Keratinocyte (primary cell): ENCODE results near the gene HOXB5. TPM values are rescaled to one million over a fixed set of nuclear protein-coding genes. Genes with fewer than 3 reads are reported as not detected.
A peak's percentile ranks its signal among the peaks of the same experiment; 100 is the strongest.

Experiments used
- DNase-seq: peaks from one replicate; pipeline ENCODE4 v3.0.0-alpha.2; 2011; ENCODE audit warnings: low read depth, missing footprints, low spot score
- FAIRE-seq: peaks from 2 replicates; lab custom pipeline; 2011; peaks lifted over from hg19 to GRCh38; lab: Jason Lieb, UNC
- H2AFZ ChIP-seq: 2 replicates; pipeline ENCODE4 v1.6.0; 2012; ENCODE audit warnings: low read length, control low read depth, inconsistent platforms; ENCODE audit not compliant: control insufficient read depth
- H3K27ac ChIP-seq: 2 replicates; pipeline ENCODE4 v1.5.1; 2011; ENCODE audit warnings: low read length; ENCODE audit not compliant: control insufficient read depth, insufficient read depth
- H3K27me3 ChIP-seq: 3 replicates; pipeline ENCODE4 v1.6.0; 2011; ENCODE audit warnings: low read length; ENCODE audit not compliant: control insufficient read depth, insufficient read depth; ENCODE audit errors: extremely low read depth
- H3K36me3 ChIP-seq, 2 experiments: 2 replicates in 1 of 2; 3 replicates in 1 of 2; pipeline ENCODE4 v1.5.1; 2011; ENCODE audit warnings: low read length in 2 of 2, mild to moderate bottlenecking in 1 of 2; ENCODE audit not compliant: control insufficient read depth in 2 of 2, insufficient read depth in 2 of 2; ENCODE audit errors: extremely low read depth in 1 of 2
- H3K4me1 ChIP-seq: 3 replicates; pipeline ENCODE4 v1.5.1; 2011; ENCODE audit warnings: low read length; ENCODE audit not compliant: control insufficient read depth, insufficient read depth; ENCODE audit errors: extremely low read depth
- H3K4me2 ChIP-seq: 3 replicates; pipeline ENCODE4 v1.6.0; 2011; ENCODE audit warnings: low read depth, low read length; ENCODE audit not compliant: control insufficient read depth, insufficient read depth; ENCODE audit errors: extremely low read depth
- H3K4me3 ChIP-seq, 3 experiments: fragments of 200-600 bp in 1 of 3; sonication (generic) in 1 of 3; 2 replicates in 2 of 3; 3 replicates in 1 of 3; pipeline ENCODE4 v1.5.1; 2011 to 2016; ENCODE audit warnings: low read length in 3 of 3, mild to moderate bottlenecking in 3 of 3, control low read depth in 2 of 3, inconsistent platforms in 1 of 3, low read depth in 1 of 3, mixed read lengths in 1 of 3, mixed run types in 1 of 3, moderate library complexity in 1 of 3; ENCODE audit not compliant: control insufficient read depth in 2 of 3, insufficient read depth in 2 of 3; ENCODE audit errors: extremely low read depth in 1 of 3
- H3K79me2 ChIP-seq: 2 replicates; pipeline ENCODE4 v1.6.0; 2012; ENCODE audit warnings: low read length; ENCODE audit not compliant: control insufficient read depth, insufficient read depth
- H3K9ac ChIP-seq: 3 replicates; pipeline ENCODE4 v1.6.0; 2011; ENCODE audit warnings: low read length; ENCODE audit not compliant: control insufficient read depth, insufficient read depth; ENCODE audit errors: extremely low read depth
- H3K9me1 ChIP-seq: 3 replicates; pipeline ENCODE4 v1.6.0; 2011; ENCODE audit warnings: low read length; ENCODE audit not compliant: control insufficient read depth, insufficient read depth; ENCODE audit errors: extremely low read depth
- H3K9me3 ChIP-seq: 2 replicates; pipeline ENCODE4 v1.5.1; 2012; ENCODE audit warnings: low read depth, low read length; ENCODE audit not compliant: control insufficient read depth
- H4K20me1 ChIP-seq: 3 replicates; pipeline ENCODE4 v1.6.0; 2011; ENCODE audit warnings: low read length; ENCODE audit not compliant: control insufficient read depth, insufficient read depth; ENCODE audit errors: extremely low read depth
- EZH2 ChIP-seq: IDR thresholded peaks from one replicate; pipeline ENCODE4 v1.6.1; 2012; ENCODE audit warnings: inconsistent platforms, mild to moderate bottlenecking, low read length, moderate library complexity
- dilution Hi-C: fragments of 300-500 bp; cut with MboI; formaldehyde crosslinking; loops from one replicate; pipeline ENCODE4 v1.7.0; 2020; ENCODE audit warnings: low sequenced_read_pairs; ENCODE audit not compliant: extremely low pct_ligation_motif_present
- polyA plus RNA-seq, 5 experiments: library from polyadenylated mRNA; depleted of rRNA in 3 of 5; stranded (reverse) in 3 of 5; stranded (forward) in 1 of 5; unstranded in 1 of 5; fragments of >200 nt; gene quantifications; 1 replicate in 1 of 5; 2 replicates in 3 of 5; 3 replicates in 1 of 5; pipeline versions ENCODE4 v1.2.1 to v1.2.3, GENCODE V29; 2011 to 2012; ENCODE audit warnings: missing spikeins in 2 of 5, low read depth in 1 of 5, low replicate concordance in 1 of 5
- TF ChIP-seq, protein P1 (sequence below), 3 experiments: IDR thresholded peaks in 1 of 3; conservative IDR thresholded peaks in 1 of 3; optimal IDR thresholded peaks in 1 of 3; 2 replicates in 2 of 3; 3 replicates in 1 of 3; pipeline versions ENCODE3 to v1.5.1; 2011; ENCODE audit warnings: low read length in 3 of 3, mild to moderate bottlenecking in 3 of 3, moderate library complexity in 2 of 3, control low read depth in 1 of 3, inconsistent platforms in 1 of 3; ENCODE audit not compliant: insufficient read depth in 2 of 3; ENCODE audit errors: extremely low read depth in 1 of 3

HOXB5 gene
- polyA plus RNA-seq, 1 donor (not counting 4 experiments of a cell fraction or from before 2014, with no cell fraction given), result not detected

DNA sequence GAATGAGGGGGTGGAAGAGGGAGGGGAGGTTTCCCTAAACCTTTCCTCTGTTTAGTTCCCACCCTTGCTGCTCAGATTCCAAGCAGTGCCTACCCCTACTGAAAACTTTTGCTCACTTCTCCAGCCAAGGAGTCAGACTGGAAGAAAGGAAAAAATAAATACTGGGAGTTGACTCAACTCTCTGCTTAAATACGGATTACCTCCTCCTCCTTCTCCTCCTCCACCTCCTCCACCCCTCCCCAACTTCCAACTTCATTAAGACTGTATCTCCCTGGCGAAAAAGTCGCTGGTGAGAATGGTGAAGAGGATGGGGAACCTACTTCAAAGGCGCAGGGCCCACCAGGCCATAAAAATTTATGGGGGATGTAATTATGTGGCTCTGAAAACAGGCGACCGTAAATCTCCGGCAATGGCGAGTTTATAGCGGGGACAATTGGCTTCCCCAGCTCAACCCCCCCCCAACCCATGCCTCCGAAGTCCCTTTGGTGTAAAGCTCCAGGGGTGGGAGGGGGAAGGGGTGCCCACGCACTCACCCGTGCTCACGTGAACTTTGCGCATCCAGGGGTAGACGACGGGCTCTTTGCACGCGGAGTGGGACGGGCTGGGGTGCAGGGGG is 16.1 kb downstream of the HOXB5 start:
- peaks cover 88% of the 10 kb centered on the region for H3K27me3 ChIP-seq
- peak overlapping the region; percentile 41 for H3K9ac ChIP-seq
- peak overlapping the region; percentile 58 to 66 (median 60) for H3K4me3 ChIP-seq
- no peak overlapping the region for H2AFZ ChIP-seq
- no peaks in the 10 kb centered on the region for H3K79me2 ChIP-seq
- peak overlapping the region; percentile 85 for H3K4me2 ChIP-seq
- H3K9me3 ChIP-seq, result no peaks in the 10 kb centered on the region
- H3K27ac ChIP-seq, result no peak overlapping the region
- no peaks in the 10 kb centered on the region for H3K9me1 ChIP-seq
- no peaks in the 10 kb centered on the region for H4K20me1 ChIP-seq
- peaks cover 30% of the 10 kb centered on the region for H3K4me1 ChIP-seq
- peaks cover 0 to 2% of the 10 kb centered on the region in 2 experiments for H3K36me3 ChIP-seq
- dilution Hi-C loops, result no loop called here
- FAIRE-seq (no peak), DNase-seq (no peak)
- no peak for TF ChIP-seq EZH2
- TF ChIP-seq, protein P1, sequence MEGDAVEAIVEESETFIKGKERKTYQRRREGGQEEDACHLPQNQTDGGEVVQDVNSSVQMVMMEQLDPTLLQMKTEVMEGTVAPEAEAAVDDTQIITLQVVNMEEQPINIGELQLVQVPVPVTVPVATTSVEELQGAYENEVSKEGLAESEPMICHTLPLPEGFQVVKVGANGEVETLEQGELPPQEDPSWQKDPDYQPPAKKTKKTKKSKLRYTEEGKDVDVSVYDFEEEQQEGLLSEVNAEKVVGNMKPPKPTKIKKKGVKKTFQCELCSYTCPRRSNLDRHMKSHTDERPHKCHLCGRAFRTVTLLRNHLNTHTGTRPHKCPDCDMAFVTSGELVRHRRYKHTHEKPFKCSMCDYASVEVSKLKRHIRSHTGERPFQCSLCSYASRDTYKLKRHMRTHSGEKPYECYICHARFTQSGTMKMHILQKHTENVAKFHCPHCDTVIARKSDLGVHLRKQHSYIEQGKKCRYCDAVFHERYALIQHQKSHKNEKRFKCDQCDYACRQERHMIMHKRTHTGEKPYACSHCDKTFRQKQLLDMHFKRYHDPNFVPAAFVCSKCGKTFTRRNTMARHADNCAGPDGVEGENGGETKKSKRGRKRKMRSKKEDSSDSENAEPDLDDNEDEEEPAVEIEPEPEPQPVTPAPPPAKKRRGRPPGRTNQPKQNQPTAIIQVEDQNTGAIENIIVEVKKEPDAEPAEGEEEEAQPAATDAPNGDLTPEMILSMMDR (optimal IDR thresholded peaks at IDR 0.05 in 1 of 3, IDR thresholded peaks at IDR 0.05 in 1 of 3, conservative IDR thresholded peaks at IDR 0.05 in 1 of 3; ENCODE audit: extremely low read depth in 1 of 3, insufficient read depth in 2 of 3, low read length in 3 of 3), result no peak

DNA sequence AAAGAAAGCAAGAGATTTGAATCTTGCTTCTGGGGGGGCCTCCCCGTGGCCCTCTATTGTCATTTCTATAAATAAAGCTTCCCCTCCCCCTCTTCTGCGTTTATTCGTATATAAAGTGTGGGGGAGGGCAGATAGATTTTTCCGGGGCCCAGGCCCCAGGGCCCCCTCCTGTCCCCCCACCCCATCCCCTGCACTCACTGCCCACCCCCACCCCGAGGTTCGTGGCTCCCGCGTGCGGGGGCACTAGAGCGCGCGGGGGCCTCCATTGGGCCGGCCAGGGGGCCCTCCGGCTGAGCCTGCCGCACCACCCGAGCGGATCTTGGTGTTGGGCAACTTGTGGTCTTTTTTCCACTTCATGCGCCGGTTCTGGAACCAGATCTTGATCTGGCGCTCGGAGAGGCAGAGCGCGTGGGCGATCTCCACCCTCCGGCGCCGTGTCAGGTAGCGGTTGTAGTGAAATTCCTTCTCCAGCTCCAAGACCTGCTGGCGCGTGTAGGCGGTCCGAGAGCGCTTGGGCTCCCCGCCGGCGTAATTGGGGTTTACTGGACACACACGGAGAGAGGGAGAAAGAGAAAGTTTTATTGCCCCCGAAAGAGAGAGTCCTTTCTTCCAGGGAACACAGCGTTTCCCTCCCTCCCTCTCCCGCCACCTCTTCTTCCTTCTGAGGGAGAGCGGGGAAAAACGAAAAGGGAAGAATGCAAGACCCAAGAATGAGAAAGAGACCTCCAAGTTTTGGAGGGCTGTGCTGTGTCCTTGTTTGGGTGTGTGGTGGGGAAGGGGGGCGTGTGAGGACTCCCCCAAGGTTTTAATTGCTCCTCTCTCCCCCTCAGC is 16.9 kb downstream of the HOXB5 start:
- Histone ChIP-seq H4K20me1 (no peaks in the 10 kb centered on the region), H3K9ac (peak overlapping the region; percentile 41), H3K79me2 (no peaks in the 10 kb centered on the region), H3K27ac (no peak overlapping the region), H3K4me1 (peaks cover 25% of the 10 kb centered on the region), H3K4me3 (peak overlapping the region; percentile 58 to 66 (median 60)), H3K27me3 (peaks cover 87% of the 10 kb centered on the region), H3K9me1 (no peaks in the 10 kb centered on the region), H2AFZ (no peak overlapping the region), H3K9me3 (no peaks in the 10 kb centered on the region), H3K36me3 (peaks cover 0 to 2% of the 10 kb centered on the region in 2 experiments), H3K4me2 (peak overlapping the region; percentile 85)
- dilution Hi-C loops, result no loop called here
- no peak for DNase-seq
- peak; percentile 5 for FAIRE-seq
- TF ChIP-seq EZH2, result peak; percentile 23
- TF ChIP-seq, protein P1 (optimal IDR thresholded peaks at IDR 0.05 in 1 of 3, IDR thresholded peaks at IDR 0.05 in 1 of 3, conservative IDR thresholded peaks at IDR 0.05 in 1 of 3; ENCODE audit: extremely low read depth in 1 of 3, insufficient read depth in 2 of 3, low read length in 3 of 3), result no peak
